MM.1S (cell line): ENCODE data around the gene MVB12B.

Experiments
- DNase-seq: peaks from one replicate; pipeline ENCODE4 v3.0.0-alpha.2; 2015
- H2AFZ ChIP-seq: fragments of 300-600 bp; sonication (generic); 2 replicates; pipeline ENCODE4 v1.6.0; 2016; ENCODE audit warnings: antibody characterized with exemption, low read length
- H3F3A ChIP-seq: fragments of 300-600 bp; sonication (generic); 2 replicates; pipeline ENCODE4 v1.6.1; 2016; ENCODE audit warnings: mild to moderate bottlenecking, antibody characterized with exemption, low read length, moderate library complexity, mixed read lengths; ENCODE audit not compliant: insufficient read depth
- H3K27ac ChIP-seq: fragments of 300-600 bp; sonication (generic); 2 replicates; pipeline ENCODE4 v1.5.1; 2016; ENCODE audit warnings: mild to moderate bottlenecking, low read length
- H3K27me3 ChIP-seq: fragments of 300-600 bp; sonication (generic); replicated peaks from 2 replicates; pipeline ENCODE4 v1.6.0; 2016; ENCODE audit warnings: low read length; ENCODE audit not compliant: insufficient read depth
- H3K36me3 ChIP-seq: fragments of 300-600 bp; sonication (generic); replicated peaks from 2 replicates; pipeline ENCODE4 v1.6.1; 2016; ENCODE audit warnings: mild to moderate bottlenecking, low read length, mixed read lengths; ENCODE audit not compliant: insufficient read depth
- H3K4me1 ChIP-seq: fragments of 300-600 bp; sonication (generic); 2 replicates; pipeline ENCODE4 v1.6.1; 2016; ENCODE audit warnings: low read length, mixed read lengths
- H3K4me2 ChIP-seq: fragments of 300-600 bp; sonication (generic); 2 replicates; pipeline ENCODE4 v1.6.0; 2016; ENCODE audit warnings: low read depth, low read length
- H3K4me3 ChIP-seq: fragments of 300-600 bp; sonication (generic); 2 replicates; pipeline ENCODE4 v1.5.1; 2016; ENCODE audit warnings: low read length, mixed read lengths
- H3K79me2 ChIP-seq: fragments of 300-600 bp; sonication (generic); 2 replicates; pipeline ENCODE4 v1.6.1; 2016; ENCODE audit warnings: mixed run types, low read length, mixed read lengths
- H3K9ac ChIP-seq: fragments of 300-600 bp; sonication (generic); 2 replicates; pipeline ENCODE4 v1.6.1; 2016; ENCODE audit warnings: low read length, mixed read lengths
- H3K9me2 ChIP-seq: fragments of 300-600 bp; sonication (generic); replicated peaks from 2 replicates; pipeline ENCODE4 v1.6.1; 2016; ENCODE audit warnings: mild to moderate bottlenecking, low read length, mixed read lengths; ENCODE audit not compliant: insufficient read depth
- H3K9me3 ChIP-seq: fragments of 300-600 bp; sonication (generic); replicated peaks from 2 replicates; pipeline ENCODE4 v1.6.1; 2016; ENCODE audit warnings: mild to moderate bottlenecking, low read length, mixed read lengths; ENCODE audit not compliant: insufficient read depth
- H4K20me1 ChIP-seq: fragments of 300-600 bp; sonication (generic); 2 replicates; pipeline ENCODE4 v1.6.1; 2016; ENCODE audit warnings: mild to moderate bottlenecking, low read length, moderate library complexity, mixed read lengths; ENCODE audit not compliant: insufficient read depth
- CTCF ChIP-seq: fragments of 300-600 bp; sonication (generic); IDR thresholded peaks from 2 replicates; pipeline ENCODE4 v1.5.1; 2016; ENCODE audit warnings: antibody characterized with exemption, low read length, mixed read lengths
- EZH2 ChIP-seq: fragments of 300-600 bp; sonication (generic); optimal IDR thresholded peaks from 2 replicates; pipeline ENCODE3; 2017; ENCODE audit warnings: low read depth, mild to moderate bottlenecking, antibody characterized with exemption, low read length, mixed read lengths
- EZH2phosphoT487 ChIP-seq: fragments of 300-600 bp; sonication (generic); IDR thresholded peaks from 2 replicates; pipeline ENCODE4 v1.6.1; 2018; ENCODE audit warnings: antibody characterized with exemption, low read length

Gene MVB12B

GRCh38 chr9:126508171-126508591, 181.6 kb downstream of the MVB12B start:
- Histone ChIP-seq H3K4me3 (no peak overlapping the region), H3K4me1 (no peaks in the 10 kb centered on the region), H4K20me1 (no peaks in the 10 kb centered on the region), H3K79me2 (no peaks in the 10 kb centered on the region), H2AFZ (no peak overlapping the region), H3K9ac (no peak overlapping the region), H3K27me3 (peaks cover 85% of the 10 kb centered on the region), H3F3A (no peaks in the 10 kb centered on the region), H3K4me2 (no peak overlapping the region), H3K27ac (no peak overlapping the region), H3K9me2 (no peaks in the 10 kb centered on the region), H3K36me3 (no peaks in the 10 kb centered on the region), H3K9me3 (no peaks in the 10 kb centered on the region)
- no peak for DNase-seq
- TF ChIP-seq EZH2phosphoT487 (no peak), CTCF (no peak), EZH2 (no peak)

- TF ChIP-seq EZH2 (no peak), EZH2phosphoT487 (no peak), CTCF (no peak)
- Histone ChIP-seq H2AFZ (no peak overlapping the region), H4K20me1 (no peaks in the 10 kb centered on the region), H3K4me2 (no peak overlapping the region), H3K9ac (no peak overlapping the region), H3K36me3 (no peaks in the 10 kb centered on the region), H3K4me1 (no peaks in the 10 kb centered on the region), H3K27ac (no peak overlapping the region), H3K9me2 (no peaks in the 10 kb centered on the region), H3F3A (no peaks in the 10 kb centered on the region), H3K79me2 (no peaks in the 10 kb centered on the region), H3K9me3 (no peaks in the 10 kb centered on the region), H3K4me3 (no peak overlapping the region), H3K27me3 (peaks cover 92% of the 10 kb centered on the region)
- DNase-seq = no peak
Observed at GRCh38 chr9:126508928-126509327, 182.3 kb downstream of the MVB12B start.

GRCh38 chr9:126509718-126510117, 183.1 kb downstream of the MVB12B start:
- Histone ChIP-seq H3K9me2 (no peaks in the 10 kb centered on the region), H3K79me2 (no peaks in the 10 kb centered on the region), H3K4me1 (no peaks in the 10 kb centered on the region), H4K20me1 (no peaks in the 10 kb centered on the region), H3K9me3 (no peaks in the 10 kb centered on the region), H2AFZ (no peak overlapping the region), H3K27me3 (peaks cover 89% of the 10 kb centered on the region), H3K4me2 (no peak overlapping the region), H3K27ac (no peak overlapping the region), H3K9ac (no peak overlapping the region), H3K36me3 (no peaks in the 10 kb centered on the region), H3K4me3 (no peak overlapping the region), H3F3A (no peaks in the 10 kb centered on the region)
- no peak for DNase-seq
- TF ChIP-seq EZH2 = no peak
- TF ChIP-seq CTCF = no peak
- no peak for TF ChIP-seq EZH2phosphoT487
